ENCODE data around the gene SPATA6.
"Not testable (repeated sequence)": the region's sequence is repeated elsewhere in the genome, so short reads cannot be mapped to it uniquely, and the experiment has no call there.

Gene SPATA6

DNA sequence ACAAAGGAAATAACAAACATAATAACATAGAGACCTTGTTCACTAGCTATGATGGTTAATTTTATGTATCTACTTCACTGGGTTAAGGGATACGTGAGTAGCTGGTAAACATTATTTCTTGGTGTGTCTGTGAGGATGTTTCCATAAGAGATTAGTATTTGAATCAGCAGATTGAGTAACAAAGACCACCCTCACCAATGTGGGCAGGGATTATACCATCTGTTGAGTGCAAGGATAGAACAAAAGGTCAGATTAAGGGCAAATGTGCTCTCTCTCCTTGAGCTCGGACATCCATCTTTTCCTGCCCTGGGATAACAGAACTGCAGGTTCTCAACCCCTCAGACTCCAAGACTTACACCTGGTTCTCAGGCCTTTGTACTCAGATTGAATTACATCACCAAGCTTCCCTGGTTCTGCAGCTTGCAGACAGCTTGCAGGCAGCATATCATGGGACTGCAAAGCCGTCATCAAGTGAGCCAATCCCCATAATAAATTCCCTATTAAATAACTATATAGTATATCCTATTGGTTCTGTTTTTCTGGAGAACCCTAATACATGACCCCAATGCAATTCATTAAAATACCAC is 9.2 kb downstream of the SPATA6 start:
- DNase-seq (ENCODE audit: low spot score), result no peak

GRCh38 chr1:48450505-48450904 is 21.5 kb downstream of the SPATA6 start:
- no peak for DNase-seq (ENCODE audit: low spot score)

DNA sequence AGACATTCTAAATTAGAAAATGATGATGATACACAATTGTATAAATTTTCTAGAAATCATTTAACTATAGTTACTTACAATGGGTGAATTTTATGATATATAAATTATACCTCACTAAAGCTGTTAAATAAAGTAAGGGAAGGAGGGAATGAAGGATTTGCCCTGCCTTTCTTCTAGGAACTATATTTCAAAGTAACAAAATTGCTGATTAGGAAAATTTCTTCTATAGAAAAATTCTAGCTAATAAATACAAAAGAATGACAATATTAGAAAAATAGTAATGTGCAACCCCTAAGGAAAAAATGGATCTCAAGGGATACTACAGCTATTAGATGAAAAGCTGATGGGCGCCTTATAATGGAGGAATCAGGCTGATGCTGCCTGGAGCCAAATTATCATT is 23.1 kb downstream of the SPATA6 start:
- DNase-seq (ENCODE audit: low spot score), result no peak

DNA sequence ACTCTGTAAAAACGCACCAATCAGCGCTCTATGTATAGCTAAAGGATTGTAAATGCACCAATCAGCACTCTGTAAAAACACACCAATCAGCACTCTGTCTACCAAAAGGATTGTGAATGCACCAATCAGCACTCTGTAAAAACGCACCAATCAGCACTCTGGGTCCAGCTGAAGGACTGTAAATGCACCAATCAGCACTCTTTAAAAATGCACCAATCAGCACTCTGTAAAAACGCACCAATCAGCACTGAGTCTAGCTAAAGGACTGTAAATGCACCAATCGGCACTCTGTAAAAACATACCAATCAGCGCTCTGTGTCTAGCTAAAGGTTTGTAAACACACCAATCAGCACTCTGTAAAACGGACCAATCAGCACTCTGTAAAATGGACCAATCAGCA is 27.8 kb downstream of the SPATA6 start:
- not testable (repeated sequence) for DNase-seq (ENCODE audit: low spot score)

GRCh38 chr1:48442864-48443619 is 29.0 kb downstream of the SPATA6 start:
- DNase-seq (ENCODE audit: low spot score), result no peak

DNA sequence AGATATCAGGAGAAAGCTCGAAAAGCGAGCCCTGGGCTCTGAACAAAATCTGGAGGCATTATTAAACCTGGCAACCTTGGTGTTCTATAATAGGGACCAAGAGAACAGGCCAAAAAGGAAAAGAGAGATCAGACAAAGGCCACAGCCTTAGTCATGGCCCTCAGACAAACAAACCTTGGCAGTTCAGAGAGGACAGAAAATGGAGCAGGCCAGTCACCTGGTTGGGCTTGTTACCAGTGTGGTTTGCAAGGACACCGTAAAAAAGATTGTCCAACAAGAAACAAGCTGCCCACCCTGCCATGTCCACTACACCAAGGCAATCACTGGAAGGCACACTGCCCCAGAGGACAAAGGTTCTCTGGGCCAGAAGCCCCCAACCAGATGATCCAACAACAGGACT is 31.2 kb downstream of the SPATA6 start:
- DNase-seq (ENCODE audit: low spot score), result not testable (repeated sequence)

DNA sequence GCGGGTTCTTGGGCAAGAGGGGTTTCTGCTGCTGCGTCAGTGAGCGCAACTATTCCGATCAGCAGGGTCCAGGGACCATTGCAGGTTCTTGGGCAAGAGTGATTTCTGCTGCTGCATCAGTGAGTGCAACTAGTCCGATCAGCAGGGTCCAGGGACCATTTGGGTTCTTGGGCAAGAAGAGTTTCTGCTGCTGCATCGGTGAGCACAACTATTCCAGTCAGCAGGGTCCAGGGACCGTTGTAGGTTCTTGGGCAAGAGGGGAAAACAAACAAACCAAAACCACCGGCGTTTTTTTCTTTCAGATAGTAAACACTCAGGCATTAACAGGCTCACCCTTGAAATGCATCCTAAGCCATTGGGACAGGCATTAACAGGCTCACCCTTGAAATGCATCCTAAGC is 32.6 kb downstream of the SPATA6 start:
- no peak for DNase-seq (ENCODE audit: low spot score)

- not testable (repeated sequence) for DNase-seq (ENCODE audit: low spot score)
Observed at GRCh38 chr1:48437379-48437778, 34.6 kb downstream of the SPATA6 start.

DNA sequence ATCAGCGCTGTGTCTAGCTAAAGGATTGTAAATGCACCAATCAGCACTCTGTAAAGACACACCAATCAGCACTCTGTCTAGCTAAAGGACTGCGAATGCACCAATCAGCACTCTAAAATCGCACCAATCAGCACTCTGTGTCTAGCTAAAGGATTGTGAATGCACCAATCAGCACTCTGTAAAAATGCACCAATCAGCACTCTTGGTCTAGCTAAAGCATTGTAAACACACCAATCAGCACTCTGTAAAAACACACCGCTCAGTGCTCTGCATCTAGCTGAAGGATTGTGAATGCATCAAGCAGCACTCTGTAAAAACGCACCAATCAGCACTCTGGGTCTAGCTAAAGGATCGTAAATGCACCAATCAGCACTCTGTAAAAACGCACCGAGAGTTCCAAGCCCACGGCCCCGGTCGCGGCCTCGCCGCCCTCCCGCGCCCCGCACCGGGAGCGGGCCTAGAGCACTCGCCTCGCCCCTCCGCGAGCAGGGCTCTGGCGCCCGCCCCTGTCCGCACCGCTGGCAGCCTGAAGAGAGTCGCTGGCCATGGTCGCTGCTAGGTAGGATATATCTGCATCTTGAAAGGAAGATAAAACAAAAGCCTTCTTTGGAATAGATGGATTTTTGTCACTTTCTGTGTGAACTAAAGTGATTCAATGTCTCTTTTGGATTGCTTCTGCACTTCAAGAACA is 36.5 kb downstream of the SPATA6 start:
- not testable (repeated sequence) for DNase-seq (ENCODE audit: low spot score)

GRCh38 chr1:48430832-48431231 is 41.2 kb downstream of the SPATA6 start:
- no peak for DNase-seq (ENCODE audit: low spot score)

DNA sequence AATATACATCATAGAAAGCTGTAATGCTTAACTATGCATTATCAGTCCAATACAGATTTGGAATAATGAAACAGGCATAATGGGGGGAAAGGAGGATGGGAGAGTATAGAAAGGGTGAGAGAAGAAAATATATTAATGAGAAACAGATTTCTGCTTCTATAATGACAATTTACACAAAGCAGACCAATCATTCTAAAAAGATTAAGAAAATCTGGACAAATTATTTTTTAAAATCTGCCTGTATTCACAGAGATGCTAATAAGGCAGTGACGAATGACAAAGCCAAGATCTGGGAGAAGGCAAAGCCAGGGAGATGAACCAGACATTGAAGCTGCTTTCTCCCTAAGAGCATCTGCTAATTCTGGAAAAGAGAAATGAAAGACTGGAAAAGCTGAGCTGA is 50.0 kb downstream of the SPATA6 start:
- no peak for DNase-seq (ENCODE audit: low spot score)

DNA sequence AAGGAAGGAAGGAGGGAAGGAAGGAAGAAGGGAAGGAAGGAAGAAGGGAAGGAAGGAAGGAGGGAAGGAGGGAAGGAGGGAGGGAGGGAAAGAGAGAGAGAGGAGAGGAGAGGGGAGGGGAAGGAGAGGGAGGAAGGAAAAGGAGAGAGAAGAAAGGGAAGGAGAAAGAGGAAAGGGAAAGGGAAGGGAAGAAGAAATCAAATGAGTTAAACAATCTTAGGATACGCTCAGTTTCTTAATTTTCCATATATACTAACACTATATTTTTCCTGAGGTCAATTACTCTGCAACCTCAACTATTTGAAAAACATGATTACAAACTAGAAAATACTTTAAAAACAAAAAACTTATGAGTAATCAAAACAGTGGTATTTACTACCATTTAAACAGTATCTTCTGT is 53.3 kb downstream of the SPATA6 start:
- no peak for DNase-seq (ENCODE audit: low spot score)

- no peak for DNase-seq (ENCODE audit: low spot score)
Observed at GRCh38 chr1:48415050-48415449, 57.0 kb downstream of the SPATA6 start.

- DNase-seq (ENCODE audit: low spot score), result no peak
Observed at GRCh38 chr1:48414264-48414663, 57.7 kb downstream of the SPATA6 start.

DNA sequence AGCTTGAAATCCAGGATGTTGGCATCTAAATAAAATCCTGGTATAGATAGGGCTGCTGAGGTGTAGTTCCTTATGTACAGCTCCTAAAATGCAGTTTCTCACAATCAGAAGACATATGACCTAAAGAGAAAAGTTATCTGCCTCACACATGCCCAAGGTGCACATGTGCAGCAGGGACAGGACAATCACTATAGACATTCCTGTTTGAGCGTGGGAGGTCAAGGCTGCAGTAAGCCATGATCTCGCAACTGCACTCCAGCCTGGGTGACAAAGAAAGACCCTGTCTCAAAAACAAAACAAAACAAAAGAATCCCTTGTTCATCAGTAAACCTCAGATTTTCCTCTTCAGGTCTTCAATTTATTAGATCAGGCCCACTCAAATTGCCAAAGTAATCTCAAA is 66.1 kb downstream of the SPATA6 start:
- no peak for DNase-seq (ENCODE audit: low spot score)

DNA sequence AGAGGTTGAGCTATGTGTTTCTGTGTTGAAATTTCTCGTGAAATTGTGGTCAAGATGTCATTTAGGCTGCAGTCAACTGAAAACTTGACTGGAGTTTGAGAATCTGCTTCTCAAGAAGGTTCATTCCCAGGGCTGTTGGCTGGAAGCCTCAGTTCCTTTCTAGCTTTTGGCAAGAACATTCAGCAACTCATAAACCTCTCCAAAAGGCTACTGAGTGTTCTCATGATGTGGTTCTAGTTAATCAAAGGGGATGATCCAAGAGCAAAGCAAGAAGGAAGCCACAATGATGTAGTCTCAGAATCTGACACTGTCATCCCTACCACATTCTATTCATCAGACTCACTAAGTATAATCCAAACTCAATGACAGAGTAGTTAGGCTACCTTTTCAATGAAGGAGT is 66.6 kb downstream of the SPATA6 start:
- no peak for DNase-seq (ENCODE audit: low spot score)

- no peak for DNase-seq (ENCODE audit: low spot score)
Observed at GRCh38 chr1:48402599-48402998, 69.4 kb downstream of the SPATA6 start.

DNA sequence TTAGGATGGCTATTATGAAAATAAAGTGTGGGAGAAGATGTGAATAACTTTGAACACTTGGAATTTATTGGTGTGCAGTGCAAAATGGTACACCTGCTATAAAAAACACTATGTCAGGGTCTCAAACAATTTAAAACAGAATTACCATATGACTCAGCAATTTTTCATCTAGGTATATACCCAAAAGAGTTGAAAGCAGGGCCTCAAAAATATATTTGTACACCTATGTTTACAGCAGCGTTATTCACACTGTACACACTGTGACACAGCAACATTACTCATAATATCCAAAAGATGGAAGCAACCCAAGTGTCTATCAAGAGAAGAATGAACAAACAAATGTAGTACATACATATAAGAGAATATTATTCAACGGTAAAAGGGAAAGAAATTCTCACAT is 75.8 kb downstream of the SPATA6 start:
- DNase-seq (ENCODE audit: low spot score), result no peak

GRCh38 chr1:48391926-48392325 is 80.1 kb downstream of the SPATA6 start:
- no peak for DNase-seq (ENCODE audit: low spot score)

DNA sequence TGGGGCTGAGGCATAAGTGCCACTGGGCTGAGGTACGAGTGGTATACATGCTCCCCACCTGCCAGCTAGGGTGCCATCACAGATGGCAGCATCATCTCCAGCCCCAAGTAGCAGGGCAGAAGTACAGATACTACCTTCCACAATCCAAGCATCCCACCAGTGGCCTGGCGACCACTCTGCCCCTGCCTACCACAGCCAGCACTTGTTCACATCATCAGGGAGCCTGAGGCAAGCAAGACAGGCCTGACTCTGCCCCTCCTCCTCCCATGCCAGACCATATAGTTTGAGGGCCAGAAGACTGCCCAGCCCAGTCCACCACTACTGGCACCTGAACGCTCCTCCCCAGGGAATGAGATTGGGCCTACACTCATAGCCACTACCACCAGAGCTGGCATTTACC is 84.6 kb downstream of the SPATA6 start:
- DNase-seq (ENCODE audit: low spot score), result no peak

DNA sequence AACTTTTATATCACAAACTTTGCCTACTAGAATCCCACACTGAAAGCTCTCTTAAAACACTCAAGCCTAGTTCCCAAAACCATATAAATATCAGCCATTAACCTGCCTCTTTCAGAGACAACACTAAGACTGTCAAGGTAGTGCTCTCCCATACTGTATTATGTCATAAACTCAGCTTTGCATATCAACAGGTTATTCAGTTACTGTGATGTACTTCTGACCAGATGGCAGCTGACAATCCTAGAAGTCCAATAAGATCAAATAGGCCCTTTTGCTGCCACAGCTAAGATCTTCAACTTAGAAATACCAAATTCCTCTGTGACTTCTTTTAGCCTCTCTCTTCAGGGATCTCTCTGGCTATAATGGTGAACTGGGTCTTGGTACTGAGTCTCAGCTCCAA is 97.2 kb downstream of the SPATA6 start:
- no peak for DNase-seq (ENCODE audit: low spot score)

- DNase-seq (ENCODE audit: low spot score), result no peak
Observed at GRCh38 chr1:48371598-48371997, 100.4 kb downstream of the SPATA6 start.

GRCh38 chr1:48362901-48363300 is 109.1 kb downstream of the SPATA6 start:
- DNase-seq (ENCODE audit: low spot score), result no peak

Measured in D341Med (cell line).